ENCODE results near the gene CRYGC. TPM values are rescaled to one million over a fixed set of nuclear protein-coding genes. Genes with fewer than 3 reads are reported as not detected.

Gene CRYGC
- total RNA-seq, 3 donors from 2014 or later, result not detected

GRCh38 chr2:208093128-208093527 lies 36.5 kb downstream of the CRYGC start:
- Mint-ChIP-seq H3K4me1 (ENCODE audit: low read depth) (no peaks in the 10 kb centered on the region), H3K9me3 (peaks cover 6% of the 10 kb centered on the region), H3K36me3 (ENCODE audit: insufficient read depth) (no peaks in the 10 kb centered on the region), H3K27me3 (ENCODE audit: low read depth) (no peaks in the 10 kb centered on the region), H3K4me3 (no peak overlapping the region)
- ATAC-seq (no peak), DNase-seq (no peak)

- H3K36me3 Mint-ChIP-seq (ENCODE audit: insufficient read depth), result no peaks in the 10 kb centered on the region
- no peak for DNase-seq
- no peak for ATAC-seq
- H3K4me1 Mint-ChIP-seq (ENCODE audit: low read depth), result no peaks in the 10 kb centered on the region
- H3K9me3 Mint-ChIP-seq, result peaks cover 6% of the 10 kb centered on the region
- no peak overlapping the region for H3K4me3 Mint-ChIP-seq
- no peaks in the 10 kb centered on the region for H3K27me3 Mint-ChIP-seq (ENCODE audit: low read depth)
Measured at GRCh38 chr2:208092093-208092832, 37.4 kb downstream of the CRYGC start.

- Mint-ChIP-seq H3K36me3 (ENCODE audit: insufficient read depth) (no peaks in the 10 kb centered on the region), H3K27me3 (ENCODE audit: low read depth) (no peaks in the 10 kb centered on the region), H3K9me3 (peaks cover 6% of the 10 kb centered on the region), H3K4me1 (ENCODE audit: low read depth) (no peaks in the 10 kb centered on the region), H3K4me3 (no peak overlapping the region)
- DNase-seq (no peak), ATAC-seq (no peak)
Measured at GRCh38 chr2:208090420-208090819, 39.2 kb downstream of the CRYGC start.

DNA sequence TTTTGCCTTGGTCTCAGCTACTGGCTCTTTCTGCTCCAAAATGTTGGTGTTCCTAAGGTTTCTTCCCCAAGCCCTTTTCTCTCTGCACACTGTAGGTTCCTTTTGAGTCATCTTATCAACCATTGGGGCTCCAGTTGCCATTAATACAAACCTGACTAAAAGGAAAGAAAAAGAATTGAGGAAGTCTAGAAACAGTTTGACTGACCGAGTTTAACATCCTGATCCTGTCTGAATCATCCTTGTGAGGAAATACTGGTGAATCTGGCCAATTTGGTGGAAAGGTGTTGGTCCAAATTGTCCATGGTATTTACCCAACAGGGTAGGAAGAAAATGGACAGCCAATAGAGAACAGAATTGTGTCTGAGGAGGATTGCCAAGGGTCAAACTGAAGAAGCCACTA lies 43.6 kb downstream of the CRYGC start:
- no peaks in the 10 kb centered on the region for H3K36me3 Mint-ChIP-seq (ENCODE audit: insufficient read depth)
- H3K4me3 Mint-ChIP-seq, result no peak overlapping the region
- no peaks in the 10 kb centered on the region for H3K4me1 Mint-ChIP-seq (ENCODE audit: low read depth)
- H3K27me3 Mint-ChIP-seq (ENCODE audit: low read depth), result peaks cover 2% of the 10 kb centered on the region
- ATAC-seq, result no peak
- DNase-seq, result no peak
- peaks cover 6% of the 10 kb centered on the region for H3K9me3 Mint-ChIP-seq

DNA sequence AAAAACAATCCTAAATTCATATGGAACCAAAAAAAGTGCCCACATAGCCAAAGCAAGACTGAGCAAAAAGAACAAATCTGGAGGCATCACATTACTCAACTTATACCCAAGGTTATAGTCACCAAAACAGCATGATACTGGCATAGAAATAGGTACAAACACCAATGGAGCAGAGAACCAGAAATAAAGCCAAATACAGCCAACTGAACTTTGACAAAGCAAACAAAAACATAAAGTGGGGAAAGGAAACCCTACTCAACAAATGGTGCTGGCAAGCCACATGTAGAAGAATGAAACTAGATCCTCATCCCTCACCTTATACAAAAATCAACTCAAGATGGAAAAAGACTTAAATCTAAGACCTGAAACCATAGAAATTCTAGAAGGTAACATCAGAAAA lies 45.8 kb downstream of the CRYGC start:
- H3K4me3 Mint-ChIP-seq, result no peak overlapping the region
- no peak for DNase-seq
- no peaks in the 10 kb centered on the region for H3K9me3 Mint-ChIP-seq
- no peaks in the 10 kb centered on the region for H3K4me1 Mint-ChIP-seq (ENCODE audit: low read depth)
- no peaks in the 10 kb centered on the region for H3K36me3 Mint-ChIP-seq (ENCODE audit: insufficient read depth)
- no peak for ATAC-seq
- H3K27me3 Mint-ChIP-seq (ENCODE audit: low read depth), result peaks cover 8% of the 10 kb centered on the region

Other genes with a start within 250 kb of the CRYGC start
- gene PLEKHM3, start 104.3 kb downstream of the CRYGC start, total RNA-seq, result 1 to 10 TPM; 5.2 to 6.3 (median 5.4) TPM
- not detected for gene CRYGD, start 5.3 kb downstream of the CRYGC start, total RNA-seq
- not detected for gene CRYGB, start 16.3 kb upstream of the CRYGC start, total RNA-seq
- not detected for gene CRYGA, start 33.8 kb upstream of the CRYGC start, total RNA-seq
- gene C2orf80, start 60.2 kb upstream of the CRYGC start, total RNA-seq, result not detected
- 10 to 100 TPM in 1 of 3 donors, 1 to 10 TPM in 2; 9.7 to 10.5 (median 9.9) TPM for gene IDH1, start 125.2 kb upstream of the CRYGC start, total RNA-seq
- gene PIKFYVE, start 136.4 kb upstream of the CRYGC start, total RNA-seq, result 10 to 100 TPM; 13.1 to 14.8 (median 13.6) TPM